Measurements from ENCODE around the gene HLA-B.

HLA-B gene

GRCh38 chr6:31396422-31397152 lies 39.6 kb upstream of the HLA-B start (continued):
- TF ChIP-seq ZNF488 (tag by site-specific recombination; IDR thresholded peaks at IDR 0.05) = no peak
- peak; percentile 82 for TF ChIP-seq PRDM4 (tag by site-specific recombination; IDR thresholded peaks at IDR 0.05)
- TF ChIP-seq ZNF664 (tag by site-specific recombination; IDR thresholded peaks at IDR 0.05) = no peak
- no peak for TF ChIP-seq ZBTB11 (tag by site-specific recombination; conservative IDR thresholded peaks at IDR 0.05; ENCODE audit: low read depth)
- TF ChIP-seq ZNF133 (tag by site-specific recombination; IDR thresholded peaks at IDR 0.05) = no peak
- TF ChIP-seq ZNF639 (tag by site-specific recombination; IDR thresholded peaks at IDR 0.05) = no peak
- TF ChIP-seq PRDM10 (tag by site-specific recombination; IDR thresholded peaks at IDR 0.05) = no peak
- TF ChIP-seq ZNF549 (tag by site-specific recombination; IDR thresholded peaks at IDR 0.05) = no peak
- no peak for TF ChIP-seq ZNF37A (tag by site-specific recombination; IDR thresholded peaks at IDR 0.05)
- no peak for TF ChIP-seq ZFHX2 (tag by site-specific recombination; conservative IDR thresholded peaks at IDR 0.05)
- no peak for TF ChIP-seq ZNF416 (tag by site-specific recombination; IDR thresholded peaks at IDR 0.05)
- TF ChIP-seq ZNF24 (tag by site-specific recombination; IDR thresholded peaks at IDR 0.05) = no peak
- TF ChIP-seq ZNF830 (tag by site-specific recombination; IDR thresholded peaks at IDR 0.05; ENCODE audit: low read depth) = no peak
- no peak for TF ChIP-seq ZNF837 (tag by site-specific recombination; IDR thresholded peaks at IDR 0.05)

All from HEK293 (cell line).